Measurements from ENCODE around the gene COA8.

DNA sequence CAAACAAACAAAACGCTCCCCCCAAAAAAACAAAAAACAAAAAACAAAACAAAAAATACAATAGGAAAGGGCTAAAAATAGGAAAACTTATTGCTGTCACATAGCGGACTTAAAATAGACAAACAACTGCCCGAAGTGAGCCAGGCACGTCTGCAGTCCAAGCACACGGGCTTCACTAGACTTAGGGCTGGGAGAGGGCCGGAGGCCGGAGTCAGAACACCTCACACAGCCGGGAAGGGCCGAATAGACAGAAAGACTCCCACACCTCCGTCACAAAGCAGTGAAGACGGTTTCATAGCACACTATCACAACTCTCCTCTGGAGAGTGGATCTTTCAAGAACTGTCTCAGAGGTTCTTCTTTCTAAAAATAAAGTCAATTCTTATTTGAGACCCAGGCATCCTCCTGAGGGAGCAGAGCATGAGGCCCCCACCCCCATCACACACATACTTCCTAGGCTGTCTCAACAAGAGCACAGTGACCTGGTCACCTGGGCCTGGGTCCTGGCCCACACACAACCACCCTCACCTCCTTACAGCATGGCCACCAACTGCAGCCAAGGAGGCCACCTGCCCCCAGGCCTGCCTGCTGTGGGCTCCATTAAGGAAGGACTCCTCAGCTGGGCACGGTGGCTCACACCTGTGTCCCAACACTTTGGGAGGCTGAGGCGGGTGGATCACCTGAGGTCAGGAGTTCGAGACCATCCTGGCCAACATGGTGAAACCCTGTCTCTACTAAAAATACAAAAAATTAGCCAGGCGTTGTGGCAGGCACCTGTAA, 7.0 kb upstream of the COA8 start:
- TF ChIP-seq CTCF (IDR thresholded peaks at IDR 0.05) (no peak), POLR2A (IDR thresholded peaks at IDR 0.05) (no peak)

All from testis (tissue), 2 donors.